DMS 273 treated with DMSO at 0.1 percent for 48 hours (cell line): Measurements from ENCODE around the gene HMX1.

Experiments used
- DNase-seq: peaks from one replicate; lab custom pipeline; 2025; lab: John Stamatoyannopoulos, UW

HMX1 gene

DNA sequence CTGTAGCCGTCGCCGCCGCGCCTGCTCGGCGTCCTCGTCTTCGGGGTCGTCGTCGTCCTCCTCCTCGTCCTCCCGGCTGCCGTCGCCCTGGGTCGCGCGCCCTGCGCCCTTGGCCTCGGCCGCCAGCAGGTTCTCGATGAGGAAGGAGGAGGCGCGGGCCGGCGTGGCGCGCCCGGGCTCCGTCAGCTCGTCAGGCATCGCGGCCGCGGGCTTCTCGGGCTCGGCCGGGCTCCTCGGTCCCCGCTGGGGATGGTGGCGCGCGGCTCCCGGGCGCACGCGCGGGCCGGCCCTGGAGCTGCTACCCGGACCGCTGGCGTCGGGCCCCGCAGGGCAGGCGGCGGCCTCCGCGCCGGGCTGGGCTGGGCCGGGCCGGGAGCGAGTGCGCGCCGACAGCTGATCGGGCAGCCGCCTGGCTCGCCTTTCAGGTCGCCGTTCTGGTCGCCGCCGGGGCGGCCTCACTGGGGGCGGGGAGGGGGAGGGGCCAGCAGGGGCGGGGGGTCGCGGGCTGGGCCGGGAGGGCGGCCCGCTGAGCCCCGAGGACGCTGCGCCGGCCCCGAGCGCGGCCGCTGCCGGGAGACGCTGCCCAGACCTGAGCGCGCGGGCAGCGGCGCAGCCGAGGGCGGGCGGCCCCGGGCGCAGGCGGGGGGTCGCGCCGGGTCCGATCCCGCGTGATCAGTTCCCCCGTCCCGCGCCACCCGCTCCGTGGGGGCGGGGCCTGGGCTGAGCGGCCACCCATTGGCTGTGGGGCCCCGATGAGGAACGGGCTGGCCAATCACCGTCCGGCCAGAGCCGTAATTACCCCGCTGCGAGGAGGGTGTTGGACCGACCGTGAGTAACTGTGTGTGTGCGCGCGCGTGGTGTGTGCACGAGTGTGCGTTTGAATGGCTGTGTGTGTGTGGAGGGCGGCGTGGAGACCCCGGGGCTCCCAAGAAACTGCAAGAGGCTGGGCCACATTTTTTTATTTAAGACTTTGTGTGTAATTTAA lies at the start of gene HMX1:
HMX1 (minus strand) TSS at position 423 of the 985 bp plus-strand sequence; CDS start at position 198, 225 bp downstream.
- peak; percentile 50 for DNase-seq

DNA sequence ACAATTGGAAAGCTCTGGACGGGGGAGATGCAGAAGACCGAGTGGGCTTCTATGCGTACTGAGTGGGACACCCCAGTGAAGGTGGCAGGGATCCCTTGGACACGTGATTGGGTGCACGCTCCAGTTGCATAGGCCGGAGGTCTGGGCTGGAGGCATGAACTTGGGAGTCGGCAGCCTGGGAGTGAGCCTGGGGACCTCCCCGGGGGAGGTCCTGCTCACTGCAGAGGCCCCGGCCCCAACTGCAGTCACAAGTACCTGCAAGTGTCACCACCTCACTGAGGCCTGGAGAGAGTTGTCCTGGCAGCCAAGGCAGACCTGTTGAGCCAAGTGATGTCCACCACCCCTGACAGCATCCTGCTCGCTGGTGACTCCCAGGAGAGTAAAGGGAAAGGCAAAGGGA lies 49.3 kb upstream of the HMX1 start:
- DNase-seq: no peak

- DNase-seq: no peak
These were observed 48.8 kb upstream of the HMX1 start for GRCh38 chr4:8920289-8920965.

GRCh38 chr4:8919651-8920288 lies 48.1 kb upstream of the HMX1 start:
- no peak for DNase-seq

DNA sequence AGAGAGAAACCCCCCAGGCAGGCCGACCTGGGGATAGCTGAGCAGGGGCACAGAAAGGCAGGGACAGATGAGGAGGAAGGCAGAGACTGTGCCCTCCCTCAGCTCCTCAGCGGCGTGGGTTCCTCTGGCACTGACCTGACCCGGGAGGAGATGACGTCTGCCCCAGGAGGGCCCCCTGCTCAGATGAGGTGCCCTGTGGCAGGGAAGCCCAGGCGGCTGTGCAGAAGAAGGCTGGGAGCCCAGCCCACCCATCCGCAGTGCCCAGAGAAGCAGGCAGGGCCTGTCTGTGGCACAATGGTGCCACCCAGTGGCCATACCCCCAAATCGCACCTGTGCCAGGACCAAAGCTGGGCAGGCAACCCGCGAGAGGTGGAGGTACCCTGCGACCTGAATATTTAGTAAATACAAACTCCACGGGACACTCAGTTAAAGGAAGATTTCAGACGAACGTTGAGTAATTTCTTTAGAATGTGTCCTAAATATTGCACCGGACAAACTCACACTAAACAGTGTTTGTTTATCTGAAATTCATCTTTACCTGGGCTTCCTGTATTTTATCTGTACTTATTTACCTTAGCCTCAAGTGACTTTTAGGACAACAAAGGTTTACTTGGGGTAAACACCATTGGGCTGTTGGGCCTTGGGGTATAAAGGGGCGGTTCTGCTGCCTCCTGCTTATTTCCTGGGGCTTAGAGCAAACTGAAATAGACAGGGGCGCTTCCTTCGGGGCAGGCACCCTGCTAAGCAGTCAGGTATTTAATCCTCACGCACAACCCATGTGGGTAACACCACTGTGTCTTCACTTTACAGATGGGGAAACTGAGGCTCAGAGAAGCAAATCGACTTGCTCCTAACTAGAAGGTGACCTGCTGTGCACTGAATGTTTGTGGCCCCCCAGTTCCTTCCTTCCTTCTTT lies 46.5 kb upstream of the HMX1 start:
- DNase-seq: peak; percentile 16

GRCh38 chr4:8917321-8917811 lies 45.7 kb upstream of the HMX1 start:
- DNase-seq: no peak

GRCh38 chr4:8916906-8917305 lies 45.3 kb upstream of the HMX1 start:
- DNase-seq: no peak

DNA sequence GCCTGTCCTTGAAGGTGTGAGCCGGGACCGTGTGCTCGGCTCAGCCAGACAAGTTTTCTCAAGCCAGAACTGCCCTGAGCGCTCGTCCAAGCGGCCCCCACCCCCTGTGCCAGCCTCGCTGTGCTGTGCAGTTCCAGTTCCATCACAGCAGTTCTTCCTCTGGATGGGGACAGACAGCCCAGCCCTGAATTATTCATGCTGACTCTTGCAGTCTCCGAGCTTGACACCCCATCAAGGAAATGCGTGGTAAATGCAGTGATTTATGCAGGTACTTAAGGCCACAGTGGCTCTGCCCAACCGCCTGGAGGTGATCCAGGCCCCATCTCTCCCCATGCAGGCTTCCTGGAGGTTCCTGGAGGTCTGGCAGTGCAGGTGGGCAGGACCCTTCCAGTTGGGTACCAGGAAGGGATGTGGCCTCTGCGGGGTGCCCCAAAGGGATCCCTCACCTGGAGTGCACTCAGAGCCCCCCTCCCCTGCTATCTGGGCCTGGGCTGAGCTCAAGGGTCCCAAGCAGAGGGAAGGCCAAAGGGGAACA lies 44.8 kb upstream of the HMX1 start:
- no peak for DNase-seq

DNA sequence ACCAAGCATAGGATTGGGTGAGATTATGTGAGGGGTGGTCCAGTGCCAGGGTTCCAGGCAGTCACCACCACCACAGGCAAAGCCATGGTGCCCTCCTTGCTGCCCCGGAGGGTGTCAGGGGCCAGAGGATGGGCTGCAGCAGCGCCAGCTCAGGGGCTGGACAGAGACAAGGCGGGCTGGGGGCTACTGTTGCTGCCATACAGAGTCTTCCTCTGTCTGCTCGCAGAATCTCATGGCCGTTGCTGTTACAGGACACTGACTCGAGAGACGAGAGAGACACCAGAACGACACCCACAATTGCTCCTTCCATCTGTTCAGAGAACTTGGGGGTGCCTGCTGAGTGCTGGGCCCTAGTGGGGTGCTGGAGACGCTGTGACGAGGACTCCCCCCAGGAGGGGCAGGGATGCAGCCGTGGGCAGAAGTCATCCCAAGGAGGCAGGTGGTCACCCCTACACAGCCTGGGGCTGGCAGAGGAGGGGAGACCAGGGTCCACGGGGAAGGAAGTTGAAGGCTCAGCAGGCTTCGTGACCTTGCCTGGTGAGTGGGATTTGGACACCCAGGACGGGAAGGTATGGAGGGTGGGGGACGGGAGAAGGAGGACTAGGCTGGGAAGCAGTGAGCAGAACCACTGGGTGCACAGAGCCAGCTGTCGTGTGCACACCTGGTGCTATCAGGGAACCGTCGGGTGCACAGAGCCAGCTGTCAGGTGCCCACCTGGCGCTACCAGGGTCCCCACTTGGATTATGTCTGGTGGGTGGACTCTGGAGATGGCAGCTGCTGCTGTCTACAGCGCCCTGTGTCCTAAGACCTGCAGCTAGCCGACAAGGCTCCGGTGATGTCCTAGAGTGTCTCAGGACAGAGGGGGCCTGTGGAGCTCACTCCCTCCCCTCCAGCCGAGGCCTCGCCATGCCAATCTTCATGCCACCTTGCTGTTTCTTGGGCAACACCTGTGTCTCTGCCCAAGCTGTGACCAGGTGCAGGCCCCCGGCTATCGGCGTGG lies 43.9 kb upstream of the HMX1 start:
- no peak for DNase-seq

GRCh38 chr4:8914461-8915171 lies 43.0 kb upstream of the HMX1 start:
- DNase-seq: no peak

GRCh38 chr4:8913858-8914460 lies 42.3 kb upstream of the HMX1 start:
- DNase-seq: no peak

DNA sequence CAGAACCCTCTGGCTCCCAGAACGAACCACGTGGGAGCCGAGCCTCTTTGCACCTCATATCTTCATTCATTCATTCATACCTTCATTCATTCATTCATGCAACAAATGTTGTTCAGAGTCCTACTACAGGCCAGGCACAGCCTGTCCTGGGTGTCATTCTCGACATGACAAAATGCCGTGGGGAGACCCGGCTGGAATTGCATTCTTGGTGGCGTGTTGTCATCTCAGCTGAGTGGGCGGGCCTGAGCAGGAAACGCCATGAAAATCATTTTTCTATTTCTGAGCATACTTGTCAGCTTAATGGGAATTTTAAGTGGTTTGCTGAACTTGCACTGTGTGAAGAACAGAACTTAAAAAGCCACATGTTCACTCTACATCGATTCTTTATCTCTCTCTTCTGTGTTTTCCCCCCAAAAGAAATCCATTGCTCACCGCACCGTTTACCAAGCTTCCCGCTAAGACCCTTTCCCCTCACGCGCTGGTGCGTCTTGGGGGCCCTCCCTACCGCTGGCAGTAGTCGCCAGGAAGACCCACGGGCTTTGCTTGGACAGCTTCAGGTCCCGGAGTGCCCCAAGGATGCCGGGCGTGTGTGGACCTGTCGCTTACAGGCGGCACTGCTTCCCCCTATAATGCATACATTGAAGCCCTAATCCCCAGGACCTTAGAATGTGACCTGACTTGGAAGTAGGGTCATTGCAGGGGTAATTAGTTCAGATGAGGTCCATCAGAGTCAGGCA lies 41.6 kb upstream of the HMX1 start:
- DNase-seq: no peak

DNA sequence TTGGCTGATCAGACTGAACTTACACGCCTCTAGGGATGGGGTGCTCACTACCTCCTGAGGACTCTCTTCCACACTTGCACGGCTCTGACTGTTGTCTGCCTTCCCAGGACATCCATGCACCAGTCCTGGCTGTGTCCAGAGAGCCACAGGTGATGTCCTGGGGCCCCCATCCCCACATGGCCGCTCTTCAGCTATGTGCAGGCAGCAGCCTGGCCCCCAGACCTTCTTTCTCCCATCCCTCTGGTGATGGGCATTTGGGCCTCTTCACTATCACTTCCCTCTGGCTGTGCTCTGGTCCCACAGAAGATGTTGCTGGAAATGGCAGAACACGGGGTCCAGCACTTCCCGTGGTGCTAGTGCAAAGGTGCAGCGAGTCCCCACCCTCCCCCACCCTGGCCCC lies 40.9 kb upstream of the HMX1 start:
- no peak for DNase-seq

GRCh38 chr4:8912089-8912455 lies 40.4 kb upstream of the HMX1 start:
- DNase-seq: no peak

DNA sequence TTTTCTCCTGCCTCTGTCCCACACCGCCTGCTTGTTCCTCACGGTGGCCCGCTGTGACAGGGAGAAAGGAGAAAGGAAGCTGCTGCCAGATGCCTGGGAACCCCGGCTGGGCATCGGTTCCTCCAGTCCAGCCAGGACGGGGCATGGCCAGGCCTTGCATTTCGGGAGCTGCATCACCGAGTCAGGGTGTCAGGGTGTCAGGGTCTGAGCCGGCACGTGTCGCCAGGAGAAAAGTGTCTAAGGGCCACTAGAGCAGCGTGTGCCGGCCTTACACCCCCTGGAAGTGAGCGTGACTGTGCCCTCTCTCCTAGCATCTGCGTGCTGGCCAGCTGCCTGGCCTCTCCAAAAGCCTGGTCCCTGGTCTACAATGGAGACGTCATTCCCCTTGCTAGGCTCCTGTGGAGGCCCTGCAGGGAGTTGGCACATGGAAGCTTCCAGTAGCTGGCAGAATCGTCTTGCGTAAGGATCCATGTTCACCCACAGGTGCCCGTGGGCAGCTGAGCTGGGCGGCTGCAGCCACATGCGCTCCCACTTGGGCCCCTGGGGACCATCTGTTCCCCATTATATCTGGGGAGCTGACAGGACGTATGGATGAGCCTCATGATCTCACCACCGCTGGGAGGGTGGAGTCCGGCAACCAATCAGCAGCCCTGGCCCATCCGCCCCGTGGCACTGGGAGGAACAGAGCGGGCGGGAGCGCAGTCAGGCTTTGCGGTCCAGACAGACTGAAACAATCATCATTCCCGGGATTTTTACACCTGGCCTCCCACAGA lies 39.9 kb upstream of the HMX1 start:
- no peak for DNase-seq

DNA sequence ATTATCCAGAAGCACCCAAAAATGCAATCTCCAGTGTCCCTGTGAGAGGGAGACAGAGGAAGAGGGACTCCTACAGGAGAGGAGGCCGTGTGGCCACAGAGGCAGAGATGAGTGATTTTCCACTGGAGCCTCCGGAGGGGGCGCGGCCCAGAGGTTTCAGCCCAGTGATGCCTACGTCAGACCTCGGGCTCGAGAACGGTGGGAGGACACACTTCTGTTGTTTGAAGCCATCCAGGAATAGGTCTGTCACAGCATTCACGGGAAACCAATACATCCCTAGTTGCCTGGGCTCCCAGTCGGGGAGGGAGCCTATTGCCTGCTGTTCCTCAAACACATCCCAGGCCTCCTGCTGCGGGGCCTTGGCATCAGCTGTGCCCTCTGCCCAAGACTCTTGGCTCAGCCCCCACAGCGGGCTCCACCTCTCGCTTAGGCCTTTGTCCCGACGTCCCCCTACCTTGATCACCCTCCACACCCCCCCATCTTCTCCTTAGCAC lies 39.2 kb upstream of the HMX1 start:
- DNase-seq: no peak
